H1 (cell line): Measurements from ENCODE around the gene PLA2G4A. TPM values are rescaled to one million over a fixed set of nuclear protein-coding genes. Genes with fewer than 3 reads are reported as not detected.

ENCODE experiments used
- CTCF ChIA-PET: fragments of 300-600 bp; sonication (Branson Sonifier 250); formaldehyde crosslinking; loops from one replicate; lab custom pipeline; 2021; ENCODE audit not compliant: partially characterized antibody; lab: Charles Lee
- POLR2A ChIA-PET: fragments of 300-600 bp; sonication (Branson Sonifier 250); formaldehyde crosslinking; loops from one replicate; lab custom pipeline; 2021; ENCODE audit warnings: inconsistent platforms; ENCODE audit not compliant: partially characterized antibody; lab: Charles Lee
- DNase-seq, 2 experiments: peaks; one replicate each; pipeline versions ENCODE4 v3.0.0 to v3.0.0-alpha.2; 2010 to 2022; ENCODE audit warnings: low spot score in 2 of 2, low read depth in 1 of 2, mixed read lengths in 1 of 2
- FAIRE-seq: peaks from 2 replicates; lab custom pipeline; 2011; peaks lifted over from hg19 to GRCh38; lab: Jason Lieb, UNC
- H2AFZ ChIP-seq: 2 replicates; pipeline ENCODE4 v1.8.1; 2012; ENCODE audit warnings: low read length, inconsistent platforms
- H2AK5ac ChIP-seq: 2 replicates; pipeline ENCODE4 v1.6.1; 2013; ENCODE audit warnings: low read depth, low read length
- H2BK120ac ChIP-seq: replicated peaks from 2 replicates; pipeline ENCODE3; 2013; ENCODE audit warnings: low read depth, low read length, inconsistent platforms
- H2BK12ac ChIP-seq: 2 replicates; pipeline ENCODE4 v1.6.1; 2013; ENCODE audit warnings: low read depth, low read length
- H2BK15ac ChIP-seq: 2 replicates; pipeline ENCODE4 v1.6.1; 2013; ENCODE audit warnings: low read length
- H2BK20ac ChIP-seq: 2 replicates; pipeline ENCODE4 v1.6.1; 2013; ENCODE audit warnings: low read length
- H2BK5ac ChIP-seq: 2 replicates; pipeline ENCODE4 v1.6.1; 2013; ENCODE audit warnings: low read depth, low read length
- H3K14ac ChIP-seq: 2 replicates; pipeline ENCODE4 v1.6.1; 2013; ENCODE audit warnings: inconsistent platforms; ENCODE audit not compliant: insufficient read length
- H3K18ac ChIP-seq: 2 replicates; pipeline ENCODE4 v1.6.1; 2013; ENCODE audit warnings: low read length; ENCODE audit errors: extremely low read depth
- H3K23ac ChIP-seq: 2 replicates; pipeline ENCODE4 v1.6.1; 2013; ENCODE audit warnings: inconsistent platforms; ENCODE audit not compliant: insufficient read length
- H3K23me2 ChIP-seq: 2 replicates; pipeline ENCODE4 v1.6.1; 2013; ENCODE audit warnings: low read depth, low read length
- H3K27ac ChIP-seq: 2 replicates; pipeline ENCODE4 v1.6.1; 2011; ENCODE audit warnings: low read depth, low read length, inconsistent platforms
- H3K27me3 ChIP-seq, 4 experiments: replicated peaks in 1 of 4; 1 replicate in 1 of 4; 2 replicates in 3 of 4; pipeline versions ENCODE4 v1.6.1 to v1.8.1; 2011 to 2013; ENCODE audit warnings: low read length in 3 of 4, mild to moderate bottlenecking in 3 of 4, inconsistent platforms in 2 of 4, mixed read lengths in 2 of 4, moderate library complexity in 1 of 4; ENCODE audit not compliant: control insufficient read depth in 3 of 4, insufficient read depth in 3 of 4; ENCODE audit errors: extremely low read depth in 1 of 4
- H3K36me3 ChIP-seq, 4 experiments: 2 replicates each; pipeline versions ENCODE4 v1.6.1 to v1.8.1; 2011 to 2013; ENCODE audit warnings: mild to moderate bottlenecking in 4 of 4, low read length in 3 of 4, moderate library complexity in 2 of 4, control low read depth in 1 of 4, inconsistent platforms in 1 of 4; ENCODE audit not compliant: insufficient read depth in 4 of 4, control insufficient read depth in 2 of 4
- H3K4ac ChIP-seq: replicated peaks from 2 replicates; pipeline ENCODE3; 2013; ENCODE audit warnings: low read length, low read depth, mixed read lengths, inconsistent platforms; ENCODE audit not compliant: insufficient read length
- H3K4me1 ChIP-seq, 4 experiments: replicated peaks in 1 of 4; 1 replicate in 1 of 4; 2 replicates in 3 of 4; pipeline versions ENCODE4 v1.6.1 to v1.8.1; 2011 to 2013; ENCODE audit warnings: low read length in 3 of 4, inconsistent platforms in 2 of 4, mixed read lengths in 1 of 4; ENCODE audit not compliant: insufficient read depth in 4 of 4, control insufficient read depth in 3 of 4
- H3K4me2 ChIP-seq, 2 experiments: 2 replicates each; pipeline versions ENCODE4 v1.6.1 to v1.8.1; 2011 to 2013; ENCODE audit warnings: low read depth in 2 of 2, low read length in 2 of 2, control low read depth in 1 of 2, inconsistent platforms in 1 of 2, mild to moderate bottlenecking in 1 of 2; ENCODE audit not compliant: insufficient read depth in 1 of 2
- H3K4me3 ChIP-seq, 4 experiments: fragments of 200-600, 300-600 bp in 1 of 4; sonication (generic), shearing (Covaris generic), sonication (Bioruptor Twin) in 1 of 4; 2 replicates each; pipeline versions ENCODE4 v1.5.1 to v1.8.1; 2011 to 2016; ENCODE audit warnings: low read length in 4 of 4, low read depth in 3 of 4, control low read depth in 2 of 4, inconsistent platforms in 2 of 4, mild to moderate bottlenecking in 2 of 4, mixed read lengths in 1 of 4, moderate library complexity in 1 of 4; ENCODE audit not compliant: insufficient read depth in 2 of 4; ENCODE audit errors: extremely low read depth in 1 of 4
- H3K56ac ChIP-seq: replicated peaks from 2 replicates; pipeline ENCODE3; 2013; ENCODE audit warnings: low read depth, mild to moderate bottlenecking, mixed read lengths, low read length, inconsistent platforms; ENCODE audit not compliant: insufficient read length
- H3K79me1 ChIP-seq: 2 replicates; pipeline ENCODE4 v1.6.1; 2013; ENCODE audit warnings: low read depth, low read length, control low read depth
- H3K79me2 ChIP-seq, 2 experiments: 2 replicates each; pipeline versions ENCODE4 v1.6.1 to v1.8.1; 2012 to 2013; ENCODE audit warnings: low read length in 2 of 2, mild to moderate bottlenecking in 2 of 2, inconsistent platforms in 1 of 2; ENCODE audit not compliant: insufficient read depth in 2 of 2, control insufficient read depth in 1 of 2
- H3K9ac ChIP-seq, 4 experiments: replicated peaks in 1 of 4; 1 replicate in 1 of 4; 2 replicates in 3 of 4; pipeline versions ENCODE4 v1.6.1 to v1.8.1; 2011 to 2013; ENCODE audit warnings: low read depth in 3 of 4, low read length in 3 of 4, control low read depth in 2 of 4, mild to moderate bottlenecking in 2 of 4, moderate library complexity in 2 of 4, inconsistent platforms in 1 of 4; ENCODE audit errors: extremely low read depth in 1 of 4
- H3K9me3 ChIP-seq, 2 experiments: 2 replicates each; pipeline versions ENCODE4 v1.6.1 to v1.8.1; 2012 to 2013; ENCODE audit warnings: mild to moderate bottlenecking in 2 of 2, moderate library complexity in 2 of 2, control low read depth in 1 of 2, inconsistent platforms in 1 of 2, low read depth in 1 of 2, low read length in 1 of 2, mixed read lengths in 1 of 2; ENCODE audit not compliant: insufficient read depth in 2 of 2
- H4K20me1 ChIP-seq, 2 experiments: replicated peaks in 1 of 2; 2 replicates each; pipeline versions ENCODE3 to v1.8.1; 2011 to 2013; ENCODE audit warnings: inconsistent platforms in 2 of 2, low read length in 2 of 2, mild to moderate bottlenecking in 1 of 2; ENCODE audit not compliant: insufficient read depth in 2 of 2, control insufficient read depth in 1 of 2
- H4K5ac ChIP-seq: 2 replicates; pipeline ENCODE4 v1.6.1; 2013; ENCODE audit warnings: low read length, low read depth, mixed read lengths, inconsistent platforms; ENCODE audit not compliant: insufficient read length
- H4K8ac ChIP-seq: 2 replicates; pipeline ENCODE4 v1.8.0; 2013; ENCODE audit warnings: mild to moderate bottlenecking, moderate library complexity, low read length, inconsistent platforms; ENCODE audit not compliant: insufficient read depth; ENCODE audit errors: extremely low read depth
- H4K91ac ChIP-seq: replicated peaks from 2 replicates; pipeline ENCODE3; 2013; ENCODE audit warnings: low read length, mixed read lengths, inconsistent platforms; ENCODE audit not compliant: insufficient read length
- BCL11A ChIP-seq, 2 experiments: IDR thresholded peaks; one replicate each; pipeline ENCODE4 v1.6.1; 2011; ENCODE audit warnings: low read depth in 2 of 2, low read length in 2 of 2, mild to moderate bottlenecking in 2 of 2
- WGBS, 2 experiments: shearing (Covaris generic) in 1 of 2; methylation state at CpG; one replicate each; pipeline versions ENCODE4 v1.1.6 to v1.1.7; 2013 to 2015; ENCODE audit warnings: low lambda C conversion rate in 2 of 2, mixed read lengths in 2 of 2, inconsistent platforms in 1 of 2, low coverage in 1 of 2, missing lambda C conversion rate in 1 of 2; ENCODE audit not compliant: insufficient replicate concordance in 2 of 2, insufficient coverage in 1 of 2, insufficient read length in 1 of 2; ENCODE audit errors: extremely low coverage in 1 of 2, missing lambda C conversion rate in 1 of 2; 5-methylcytosine and 5-hydroxymethylcytosine counted together
- polyA plus RNA-seq, 7 experiments: library from polyadenylated mRNA; depleted of rRNA in 3 of 7; stranded (reverse) in 5 of 7; unstranded in 2 of 7; fragments of >200 nt in 5 of 7; fragments of 200-250 nt in 2 of 7; gene quantifications; 1 replicate in 5 of 7; 2 replicates in 1 of 7; 4 replicates in 1 of 7; pipeline versions ENCODE4 v1.2.1 to v1.2.3, GENCODE V29; 2011 to 2013; ENCODE audit warnings: missing spikeins in 2 of 7, mixed read lengths in 2 of 7
- total RNA-seq: library from RNA; stranded (reverse); fragmentation: NEBNext Ultra II Directional; extraction: Animal tissue kit (Norgen Biotek cat#: 25700); gene quantifications from 2 replicates; pipeline ENCODE4 v1.2.1, GENCODE V29; 2021

Gene PLA2G4A
- total and polyA plus RNA-seq, 2 of the 8 experiments (the other 6 are each of a cell fraction or from before 2014, with no cell fraction given) = 0.63 to 1.4 TPM

DNA sequence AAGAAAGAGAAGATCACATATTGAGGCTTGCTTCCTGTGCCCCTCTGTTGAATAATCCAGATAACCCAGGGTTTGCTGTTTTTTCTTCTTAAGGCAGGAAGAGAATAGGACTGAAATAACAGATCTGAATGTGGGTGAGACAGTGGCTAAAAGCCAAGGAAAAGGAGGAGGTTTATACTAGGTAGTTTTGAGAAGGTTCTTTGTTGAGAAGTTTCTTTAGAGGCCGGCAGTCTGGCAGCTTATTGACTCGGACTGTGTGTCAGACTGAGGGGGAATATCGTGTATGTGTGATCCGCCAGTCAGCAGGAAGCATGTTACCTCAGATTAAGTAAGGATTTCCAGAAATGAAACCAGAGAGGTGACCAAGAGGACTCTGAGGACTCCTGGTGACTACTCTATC, 119.8 kb downstream of the PLA2G4A start:
- Histone ChIP-seq H2BK12ac (no peak overlapping the region), H3K9me3 (no peaks in the 10 kb centered on the region), H3K56ac (no peak overlapping the region), H3K4me2 (no peak overlapping the region), H3K27ac (no peak overlapping the region), H3K23ac (no peak overlapping the region), H2AFZ (no peak overlapping the region), H3K79me2 (no peaks in the 10 kb centered on the region), H3K9ac (no peak overlapping the region), H4K91ac (no peak overlapping the region), H2AK5ac (no peak overlapping the region), H2BK5ac (no peak overlapping the region), H3K4me1 (no peaks in the 10 kb centered on the region), H3K27me3 (no peaks in the 10 kb centered on the region), H4K20me1 (no peaks in the 10 kb centered on the region), H2BK15ac (no peak overlapping the region), H2BK120ac (no peak overlapping the region), H3K36me3 (no peaks in the 10 kb centered on the region), H3K79me1 (no peaks in the 10 kb centered on the region), H4K8ac (no peak overlapping the region), H3K14ac (no peak overlapping the region), H3K18ac (no peak overlapping the region), H2BK20ac (no peak overlapping the region), H3K23me2 (no peaks in the 10 kb centered on the region), H4K5ac (no peak overlapping the region), H3K4me3 (no peak overlapping the region), H3K4ac (no peak overlapping the region)
- 92% methylated on average over 4 of the region's 4 CpGs; no CpG with 5 or more reads in 1 of the 2 experiments for WGBS, 2 experiments
- TF ChIP-seq BCL11A (IDR thresholded peaks at IDR 0.05; ENCODE audit: low read depth in 2 of 2, low read length in 2 of 2) = no peak
- FAIRE-seq (no peak), DNase-seq (no peak)
- ChIA-PET POLR2A (no interaction called here), CTCF (no interaction called here)
